Mammary epithelial cell (primary cell): ENCODE measurements around the gene ABCB8.

ENCODE experiments used
- CTCF ChIP-seq, 2 donors: IDR thresholded peaks in 1 of 2; conservative IDR thresholded peaks in 1 of 2; 2 replicates each; pipeline ENCODE4 v1.5.1; 2011 to 2012; ENCODE audit warnings: inconsistent platforms in 2 of 2, low read length in 2 of 2, mild to moderate bottlenecking in 2 of 2, control low read depth in 1 of 2, low read depth in 1 of 2; ENCODE audit not compliant: insufficient read depth in 1 of 2; ENCODE audit errors: extremely low read depth in 1 of 2
- EZH2 ChIP-seq: IDR thresholded peaks from 2 replicates; pipeline ENCODE4 v1.6.1; 2012; ENCODE audit warnings: low read length, inconsistent platforms, borderline replicate concordance

GRCh38 chr7:151047976-151048815 is 19.9 kb downstream of the ABCB8 start, which contains the start of gene ASIC3:
- TF ChIP-seq CTCF (conservative IDR thresholded peaks at IDR 0.05 in 1 of 2, IDR thresholded peaks at IDR 0.05 in 1 of 2; ENCODE audit: extremely low read depth in 1 of 2, insufficient read depth in 1 of 2, low read depth in 1 of 2, low read length in 2 of 2): no peak
- TF ChIP-seq EZH2: no peak
